ENCODE measurements around the gene LEO1. TPM values are rescaled to one million over a fixed set of nuclear protein-coding genes. Genes with fewer than 3 reads are reported as not detected.

The LEO1 gene
- total and polyA plus RNA-seq, 2 of the 13 experiments (the other 11 are each of a cell fraction or from before 2014, with no cell fraction given), result 17.0 to 60.3 TPM

- peak; percentile 65; the same call in 1 of the 2 replicates for TF ChIP-seq MTA1 (CRISPR knock-in tag; IDR thresholded peaks at IDR 0.05; ENCODE audit: borderline replicate concordance)
- TF ChIP-seq ZNF839 (CRISPR knock-in tag; IDR thresholded peaks at IDR 0.05; ENCODE audit: borderline replicate concordance), result peak; percentile 22; the same call in 1 of the 2 replicates
- peak; percentile 73; the same call in 1 of the 2 replicates for TF ChIP-seq POGK (CRISPR knock-in tag; conservative IDR thresholded peaks at IDR 0.05)
- peak; percentile 40; the same call in 1 of the 2 replicates for TF ChIP-seq ZNF451 (CRISPR knock-in tag; IDR thresholded peaks at IDR 0.05)
- peak; percentile 93 for TF ChIP-seq KDM5A (IDR thresholded peaks at IDR 0.05; ENCODE audit: borderline replicate concordance, low read length)
- TF ChIP-seq HNF4G (IDR thresholded peaks at IDR 0.05; ENCODE audit: borderline replicate concordance, low read depth, low read length), result no peak
- TF ChIP-seq HNF4G (CRISPR knock-in tag; IDR thresholded peaks at IDR 0.05; ENCODE audit: borderline replicate concordance, low read depth), result 0 out of 2 replicates have a peak, but pooled peaks have one; percentile 17
- 0 out of 2 replicates have a peak, but pooled peaks have one; percentile 25 for TF ChIP-seq PREB (CRISPR knock-in tag; IDR thresholded peaks at IDR 0.05)
- peak; percentile 89 for TF ChIP-seq SALL2 (CRISPR knock-in tag; IDR thresholded peaks at IDR 0.05)
- peak; percentile 64 for TF ChIP-seq TEAD3 (CRISPR knock-in tag; optimal IDR thresholded peaks at IDR 0.05; ENCODE audit: borderline replicate concordance)
- TF ChIP-seq ZNF567 (CRISPR knock-in tag; IDR thresholded peaks at IDR 0.05; ENCODE audit: borderline replicate concordance), result no peak
- peak; percentile 92 to 98 for TF ChIP-seq HMGXB4 (CRISPR knock-in tag; IDR thresholded peaks at IDR 0.05; ENCODE audit: borderline replicate concordance in 1 of 2, low read depth in 1 of 2)
- TF ChIP-seq ZBTB43 (CRISPR knock-in tag; conservative IDR thresholded peaks at IDR 0.05), result peak; percentile 29; the same call in 1 of the 2 replicates
- TF ChIP-seq ZEB1 (IDR thresholded peaks at IDR 0.05; ENCODE audit: insufficient replicate concordance, low read depth), result no peak
- TF ChIP-seq TAF15 (IDR thresholded peaks at IDR 0.05; ENCODE audit: low read depth, low read length, poor library complexity, severe bottlenecking), result no peak
- TF ChIP-seq PAWR (CRISPR knock-in tag; IDR thresholded peaks at IDR 0.05; ENCODE audit: borderline replicate concordance), result peak; percentile 87; the same call in 1 of the 2 replicates
- 0 out of 2 replicates have a peak, but pooled peaks have one; percentile 49 for TF ChIP-seq MTF1 (CRISPR knock-in tag; IDR thresholded peaks at IDR 0.05)
- no peak for TF ChIP-seq MYPOP (CRISPR knock-in tag; IDR thresholded peaks at IDR 0.05)
These were observed at the start of gene LEO1 (continued) for GRCh38 chr15:51971375-51972133.

All from HepG2 (cell line).